Heart left ventricle (tissue), 16 donors: ENCODE results near the gene ARHGEF12. TPM values are rescaled to one million over a fixed set of nuclear protein-coding genes. Genes with fewer than 3 reads are reported as not detected.
A peak's percentile ranks its signal among the peaks of the same experiment; 100 is the strongest.

ENCODE experiments used
- ATAC-seq, 4 donors: fragments of 200-7000 bp; cut with Tn5 transposase; one replicate each; pipeline ENCODE4 v1.9.1; 2020 to 2022; ENCODE audit warnings: moderate library complexity in 4 of 4, mild to moderate bottlenecking in 3 of 4, moderate number of reproducible peaks in 1 of 4
- DNase-seq, 5 donors: peaks; one replicate each; pipeline ENCODE4 v3.0.0-alpha.2; 2020
- H3K27ac ChIP-seq, 12 donors: fragments of 200-600 bp; sonication (generic) in 4 of 12; one replicate each; pipeline versions ENCODE4 v1.5.0 to v1.8.0; 2016 to 2022; ENCODE audit warnings: mild to moderate bottlenecking in 2 of 12
- H3K27me3 ChIP-seq, 9 donors: fragments of 200-600 bp; sonication (generic) in 2 of 9; one replicate each; pipeline versions ENCODE4 v1.5.1 to v1.8.0; 2016 to 2022; ENCODE audit warnings: mild to moderate bottlenecking in 3 of 9
- H3K36me3 ChIP-seq, 9 donors: fragments of 200-600 bp; sonication (generic) in 2 of 9; one replicate each; pipeline versions ENCODE4 v1.5.0 to v1.8.0; 2018 to 2022; ENCODE audit warnings: mild to moderate bottlenecking in 2 of 9
- H3K4me1 ChIP-seq, 12 donors: fragments of 200-600 bp; sonication (generic) in 4 of 12; one replicate each; pipeline versions ENCODE4 v1.5.0 to v1.8.0; 2016 to 2022; ENCODE audit warnings: mild to moderate bottlenecking in 3 of 12
- H3K4me3 ChIP-seq, 12 donors: fragments of 200-600 bp; sonication (generic) in 4 of 12; one replicate each; pipeline versions ENCODE4 v1.5.0 to v1.8.0; 2017 to 2022; ENCODE audit warnings: mild to moderate bottlenecking in 9 of 12, moderate library complexity in 4 of 12
- H3K9me3 ChIP-seq, 12 donors: fragments of 200-600 bp; sonication (generic) in 4 of 12; one replicate each; pipeline versions ENCODE4 v1.5.0 to v1.8.0; 2016 to 2022; ENCODE audit warnings: mild to moderate bottlenecking in 1 of 12
- POLR2A ChIP-seq, 2 donors: fragments of 450-650 bp; IDR thresholded peaks; one replicate each; pipeline ENCODE4 v1.6.1; 2017; ENCODE audit warnings: antibody characterized with exemption in 2 of 2, mild to moderate bottlenecking in 2 of 2, moderate library complexity in 2 of 2
- WGBS, 4 donors: extraction: QIAGEN DNeasy Blood & Tissue Kit in 2 of 4; methylation state at CpG; one replicate each; pipeline versions ENCODE4 v1.1.5 to v1.1.7; 2013 to 2018; 5-methylcytosine and 5-hydroxymethylcytosine counted together
- intact Hi-C, 10 donors: fragments of 100-400 bp; cut with DNase I; formaldehyde crosslinking; loops; one replicate each; pipeline versions ENCODE4 v1.11.1 to v1.14.2; 2022
- polyA plus RNA-seq, 2 donors: library from polyadenylated mRNA; stranded (reverse); fragments of 200-250 nt; gene quantifications; one replicate each; pipeline ENCODE4 v1.2.3, GENCODE V29; 2013
- total RNA-seq, 9 donors: library from RNA; depleted of rRNA in 2 of 9; stranded (reverse); fragments of >200 nt in 2 of 9; fragmentation: NEBNext Ultra II Directional in 3 of 9; extraction: Animal tissue kit (Norgen Biotek cat#: 25700) in 3 of 9; gene quantifications; one replicate each; pipeline versions ENCODE4 v1.1.0 to v1.2.4, GENCODE V29; 2016 to 2023
- TF ChIP-seq, protein P1 (sequence below), 12 donors: fragments of 200-600 bp; sonication (generic) in 4 of 12; IDR thresholded peaks; one replicate each; pipeline versions ENCODE4 v1.5.0 to v1.8.0; 2018 to 2022; ENCODE audit warnings: antibody characterized with exemption in 12 of 12, mild to moderate bottlenecking in 5 of 12
- donor health status: ischemic (EF 13 %, LVEDD 7.1; RV severe dilation, severe dysfunction).
- donor health status: healthy with polysubstance abuse.
- donor health status: DM: no; HTN: yes; CAD: no.
- donor health status: DM: no; HTN: no; CAD: no.
- donor health status: ischemic (EF 25% LVEDD 6.9; RV normal size, moderate dysfunction).
- donor health status: ischemic (EF 25% LVEDD 5.7; RV mildly dilated, moderate dysfunction).
- donor health status: healthy.
- donor health status: DM: yes; HTN: yes; CAD: no.
- donor health status: ischemic (EF 35%, LVEDD 5.7; RV mildly dilated, moderate dysfunction).
- donor health status: nonischemic (EF 11% LVEDD 7.7; RV severe dilation, severe dysfunction).
- donor health status: DM: yes; HTN: yes; CAD: no.
- donor health status: PGD.
- donor health status: ischemic (EF 29% LVEDD 5.4; RV normal size, mild dysfunction).
- donor health status: nonischemic (EF 23%, LVEDD 6.1; RV moderate dilation, normal function).

The ARHGEF12 gene
- total and polyA plus RNA-seq, 11 donors: 22.0 to 140 (median 112) TPM

DNA sequence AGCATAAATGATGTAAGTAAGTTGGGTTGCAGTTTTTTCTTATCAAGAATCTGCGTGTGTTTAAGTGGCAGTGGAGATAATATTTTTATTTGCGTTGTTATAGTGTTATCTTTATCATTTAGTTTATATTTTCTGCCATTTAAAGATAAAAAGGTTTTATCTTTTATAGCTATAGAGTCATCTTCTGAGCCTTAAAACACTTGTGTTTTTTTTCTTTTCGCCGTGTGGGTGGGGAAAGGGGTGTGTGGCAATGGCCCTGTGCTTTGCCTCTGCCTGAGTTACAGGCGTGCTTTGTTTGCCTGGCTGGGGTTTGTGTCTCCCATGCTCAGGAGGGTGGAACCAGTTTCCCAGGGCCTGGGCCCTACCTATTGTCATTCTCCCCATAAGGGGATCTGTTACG lies 16.2 kb downstream of the ARHGEF12 start:
- H3K4me3 ChIP-seq: no peak overlapping the region
- intact Hi-C loops: no loop called here
- no peaks in the 10 kb centered on the region for H3K36me3 ChIP-seq
- ATAC-seq: peak in 2 of 4 donors; percentile 36 to 48
- H3K27me3 ChIP-seq: peaks cover 0 to 63% (median 0%) of the 10 kb centered on the region in 9 donors
- H3K4me1 ChIP-seq: peaks cover 0 to 86% (median 43%) of the 10 kb centered on the region in 12 donors
- no peaks in the 10 kb centered on the region for H3K9me3 ChIP-seq
- DNase-seq: no peak
- no peak for TF ChIP-seq POLR2A (IDR thresholded peaks at IDR 0.05)
- TF ChIP-seq, protein P1, sequence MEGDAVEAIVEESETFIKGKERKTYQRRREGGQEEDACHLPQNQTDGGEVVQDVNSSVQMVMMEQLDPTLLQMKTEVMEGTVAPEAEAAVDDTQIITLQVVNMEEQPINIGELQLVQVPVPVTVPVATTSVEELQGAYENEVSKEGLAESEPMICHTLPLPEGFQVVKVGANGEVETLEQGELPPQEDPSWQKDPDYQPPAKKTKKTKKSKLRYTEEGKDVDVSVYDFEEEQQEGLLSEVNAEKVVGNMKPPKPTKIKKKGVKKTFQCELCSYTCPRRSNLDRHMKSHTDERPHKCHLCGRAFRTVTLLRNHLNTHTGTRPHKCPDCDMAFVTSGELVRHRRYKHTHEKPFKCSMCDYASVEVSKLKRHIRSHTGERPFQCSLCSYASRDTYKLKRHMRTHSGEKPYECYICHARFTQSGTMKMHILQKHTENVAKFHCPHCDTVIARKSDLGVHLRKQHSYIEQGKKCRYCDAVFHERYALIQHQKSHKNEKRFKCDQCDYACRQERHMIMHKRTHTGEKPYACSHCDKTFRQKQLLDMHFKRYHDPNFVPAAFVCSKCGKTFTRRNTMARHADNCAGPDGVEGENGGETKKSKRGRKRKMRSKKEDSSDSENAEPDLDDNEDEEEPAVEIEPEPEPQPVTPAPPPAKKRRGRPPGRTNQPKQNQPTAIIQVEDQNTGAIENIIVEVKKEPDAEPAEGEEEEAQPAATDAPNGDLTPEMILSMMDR (IDR thresholded peaks at IDR 0.05): no peak
- 53 to 69% (median 59%) methylated on average over 6 of the region's 6 CpGs for WGBS, 4 donors
- peak overlapping the region in 1 of 12 donors; percentile 14 for H3K27ac ChIP-seq

DNA sequence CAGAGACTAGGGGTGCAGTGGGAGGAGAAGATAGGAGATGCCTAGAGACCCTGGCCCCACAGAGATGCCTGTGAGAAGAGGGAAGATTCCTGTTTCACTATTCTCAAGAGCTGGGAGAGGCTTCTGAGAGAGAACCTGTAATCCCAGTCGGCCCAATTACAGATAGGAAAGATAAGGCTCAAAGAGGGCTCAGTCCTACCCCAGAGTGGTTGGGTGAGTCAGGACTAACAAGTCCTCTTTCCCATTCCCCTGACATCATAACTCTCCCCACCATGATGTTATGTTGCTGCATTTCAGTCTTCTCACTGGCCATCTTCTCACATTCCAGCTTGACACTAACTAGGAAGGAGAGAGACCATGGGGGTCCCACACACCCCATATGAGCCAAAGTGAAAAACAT lies 17.9 kb downstream of the ARHGEF12 start:
- no peaks in the 10 kb centered on the region for H3K9me3 ChIP-seq
- H3K27me3 ChIP-seq: peaks cover 0 to 64% (median 0%) of the 10 kb centered on the region in 9 donors
- no peak overlapping the region for H3K4me3 ChIP-seq
- WGBS, 4 donors: 14 to 23% (median 20%) methylated on average over 1 of the region's 1 CpG
- TF ChIP-seq POLR2A (IDR thresholded peaks at IDR 0.05): no peak
- TF ChIP-seq, protein P1 (IDR thresholded peaks at IDR 0.05): no peak
- H3K36me3 ChIP-seq: no peaks in the 10 kb centered on the region
- peaks cover 0 to 82% (median 36%) of the 10 kb centered on the region in 12 donors for H3K4me1 ChIP-seq
- intact Hi-C loops: no loop called here
- DNase-seq (no peak), ATAC-seq (peak in 1 of 4 donors; percentile 15)
- H3K27ac ChIP-seq: peak overlapping the region in 1 of 12 donors; percentile 5

- TF ChIP-seq, protein P1 (IDR thresholded peaks at IDR 0.05): no peak
- TF ChIP-seq POLR2A (IDR thresholded peaks at IDR 0.05): no peak
- peaks cover 0 to 64% (median 0%) of the 10 kb centered on the region in 9 donors for H3K27me3 ChIP-seq
- no peak overlapping the region for H3K4me3 ChIP-seq
- H3K27ac ChIP-seq: no peak overlapping the region
- no peaks in the 10 kb centered on the region for H3K9me3 ChIP-seq
- DNase-seq (no peak), ATAC-seq (peak in 1 of 4 donors; percentile 21)
- H3K36me3 ChIP-seq: no peaks in the 10 kb centered on the region
- WGBS, 4 donors: 58 to 72% (median 61%) methylated on average over 6 of the region's 6 CpGs
- intact Hi-C loops: loop anchor here in 1 of 10 donors (5.0 kb wide), 1 partner anchor 38 kb away; no protein-coding TSS in a partner anchor
- H3K4me1 ChIP-seq: peaks cover 0 to 82% (median 32%) of the 10 kb centered on the region in 12 donors
Measured at GRCh38 chr11:120354779-120355178, 18.6 kb downstream of the ARHGEF12 start.

DNA sequence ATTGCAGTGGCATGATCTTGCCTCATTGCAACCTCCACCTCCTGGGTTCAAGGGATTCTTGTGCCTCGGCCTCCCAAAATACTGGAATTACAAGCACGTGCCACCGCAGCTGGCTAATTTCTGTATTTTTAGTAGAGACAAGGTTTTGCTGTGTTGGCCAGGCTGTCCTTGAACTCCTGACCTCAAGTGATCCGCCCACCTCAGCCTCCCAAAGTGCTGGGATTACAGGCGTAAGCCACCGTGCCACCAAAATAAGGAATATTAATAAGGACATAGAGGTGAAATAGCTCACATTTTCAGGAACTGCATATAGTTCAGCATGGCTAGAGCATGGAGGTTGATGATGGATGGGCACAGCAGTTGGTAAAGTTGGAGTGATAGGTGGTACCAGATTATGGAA lies 21.4 kb downstream of the ARHGEF12 start:
- intact Hi-C loops: loop anchor here in 1 of 10 donors (5.0 kb wide), 1 partner anchor 35 kb away; no protein-coding TSS in a partner anchor
- WGBS, 4 donors: 91 to 96% (median 94%) methylated on average over 6 of the region's 6 CpGs
- H3K36me3 ChIP-seq: no peaks in the 10 kb centered on the region
- H3K4me1 ChIP-seq: peaks cover 3 to 82% (median 31%) of the 10 kb centered on the region in 12 donors
- H3K27ac ChIP-seq: no peak overlapping the region
- H3K9me3 ChIP-seq: no peaks in the 10 kb centered on the region
- peaks cover 0 to 52% (median 0%) of the 10 kb centered on the region in 9 donors for H3K27me3 ChIP-seq
- no peak for TF ChIP-seq POLR2A (IDR thresholded peaks at IDR 0.05)
- TF ChIP-seq, protein P1 (IDR thresholded peaks at IDR 0.05): no peak
- no peak overlapping the region for H3K4me3 ChIP-seq
- ATAC-seq: no peak
- no peak for DNase-seq
